ENCODE data around the gene MYOCD.
A peak's percentile ranks its signal among the peaks of the same experiment; 100 is the strongest.

Gene MYOCD

GRCh38 chr17:12665263-12666210 lies at the start of gene MYOCD:
Gene MYOCD, plus strand, starts transcription at chr17:12665890. Its CDS starts 299 bp downstream, at chr17:12666189.
- H3K4me1 ChIP-seq (ENCODE audit: control insufficient read depth, insufficient read depth, low read length) = no peaks in the 10 kb centered on the region
- peak within 1 kb of the TSS; percentile 76 for H3K4me3 ChIP-seq (ENCODE audit: low read depth, low read length)
- H3K9ac ChIP-seq (ENCODE audit: low read depth, low read length) = no peak within 1 kb of the TSS
- H3K9me3 ChIP-seq (ENCODE audit: control insufficient read depth, insufficient read depth, low read length) = no peaks in the 10 kb centered on the region
- no peaks in the 10 kb centered on the region for H3K36me3 ChIP-seq (ENCODE audit: control insufficient read depth, insufficient read depth, low read length)
- peaks cover 29% of the 10 kb centered on the region for H3K27me3 ChIP-seq (ENCODE audit: control insufficient read depth, insufficient read depth, low read length)

- peaks cover 4% of the 10 kb centered on the region for H3K4me1 ChIP-seq (ENCODE audit: control insufficient read depth, insufficient read depth, low read length)
- H3K9me3 ChIP-seq (ENCODE audit: control insufficient read depth, insufficient read depth, low read length) = no peaks in the 10 kb centered on the region
- no peak overlapping the region for H3K4me3 ChIP-seq (ENCODE audit: low read depth, low read length)
- H3K9ac ChIP-seq (ENCODE audit: low read depth, low read length) = no peak overlapping the region
- no peaks in the 10 kb centered on the region for H3K36me3 ChIP-seq (ENCODE audit: control insufficient read depth, insufficient read depth, low read length)
- H3K27me3 ChIP-seq (ENCODE audit: control insufficient read depth, insufficient read depth, low read length) = no peaks in the 10 kb centered on the region
Observed at GRCh38 chr17:12616161-12616560, 49.5 kb upstream of the MYOCD start.

DNA sequence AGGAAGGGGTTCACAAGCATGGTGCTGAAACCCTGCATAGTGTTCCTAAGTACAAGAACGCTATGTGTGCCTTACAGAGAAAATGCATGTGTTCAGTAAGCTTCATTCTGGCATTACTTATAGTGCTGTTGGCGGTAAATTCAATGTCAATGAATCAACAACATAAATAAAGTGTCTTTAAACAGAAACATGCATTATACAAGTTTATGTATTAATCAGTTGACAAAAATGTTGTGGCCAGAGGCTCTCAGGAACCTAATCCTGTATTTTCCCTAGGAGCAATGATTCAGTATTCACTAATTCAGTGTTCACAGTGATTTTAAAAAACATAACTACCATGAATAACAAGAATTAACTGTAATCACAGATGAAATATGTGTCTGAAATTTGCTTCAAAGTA lies 47.1 kb upstream of the MYOCD start:
- Histone ChIP-seq H3K4me3 (ENCODE audit: low read depth, low read length) (no peak overlapping the region), H3K4me1 (ENCODE audit: control insufficient read depth, insufficient read depth, low read length) (peaks cover 8% of the 10 kb centered on the region), H3K9me3 (ENCODE audit: control insufficient read depth, insufficient read depth, low read length) (no peaks in the 10 kb centered on the region), H3K27me3 (ENCODE audit: control insufficient read depth, insufficient read depth, low read length) (no peaks in the 10 kb centered on the region), H3K36me3 (ENCODE audit: control insufficient read depth, insufficient read depth, low read length) (no peaks in the 10 kb centered on the region), H3K9ac (ENCODE audit: low read depth, low read length) (no peak overlapping the region)

- no peak overlapping the region for H3K4me3 ChIP-seq (ENCODE audit: low read depth, low read length)
- H3K9ac ChIP-seq (ENCODE audit: low read depth, low read length) = no peak overlapping the region
Observed at GRCh38 chr17:12619459-12620199, 46.1 kb upstream of the MYOCD start.

GRCh38 chr17:12620200-12620720 lies 45.4 kb upstream of the MYOCD start:
- no peaks in the 10 kb centered on the region for H3K27me3 ChIP-seq (ENCODE audit: control insufficient read depth, insufficient read depth, low read length)
- H3K36me3 ChIP-seq (ENCODE audit: control insufficient read depth, insufficient read depth, low read length) = no peaks in the 10 kb centered on the region
- peaks cover 11% of the 10 kb centered on the region for H3K4me1 ChIP-seq (ENCODE audit: control insufficient read depth, insufficient read depth, low read length)
- no peak overlapping the region for H3K4me3 ChIP-seq (ENCODE audit: low read depth, low read length)
- H3K9ac ChIP-seq (ENCODE audit: low read depth, low read length) = no peak overlapping the region
- H3K9me3 ChIP-seq (ENCODE audit: control insufficient read depth, insufficient read depth, low read length) = no peaks in the 10 kb centered on the region

More at GRCh38 chr17:12619459-12620199, 46.1 kb upstream of the MYOCD start:
- peaks cover 11% of the 10 kb centered on the region for H3K4me1 ChIP-seq (ENCODE audit: control insufficient read depth, insufficient read depth, low read length)
- H3K36me3 ChIP-seq (ENCODE audit: control insufficient read depth, insufficient read depth, low read length) = no peaks in the 10 kb centered on the region
- no peaks in the 10 kb centered on the region for H3K27me3 ChIP-seq (ENCODE audit: control insufficient read depth, insufficient read depth, low read length)
- H3K9me3 ChIP-seq (ENCODE audit: control insufficient read depth, insufficient read depth, low read length) = no peaks in the 10 kb centered on the region

- peaks cover 15% of the 10 kb centered on the region for H3K4me1 ChIP-seq (ENCODE audit: control insufficient read depth, insufficient read depth, low read length)
- no peak overlapping the region for H3K4me3 ChIP-seq (ENCODE audit: low read depth, low read length)
- no peaks in the 10 kb centered on the region for H3K9me3 ChIP-seq (ENCODE audit: control insufficient read depth, insufficient read depth, low read length)
- no peaks in the 10 kb centered on the region for H3K36me3 ChIP-seq (ENCODE audit: control insufficient read depth, insufficient read depth, low read length)
- H3K27me3 ChIP-seq (ENCODE audit: control insufficient read depth, insufficient read depth, low read length) = no peaks in the 10 kb centered on the region
- H3K9ac ChIP-seq (ENCODE audit: low read depth, low read length) = no peak overlapping the region
Observed at GRCh38 chr17:12622726-12623125, 43.0 kb upstream of the MYOCD start.

DNA sequence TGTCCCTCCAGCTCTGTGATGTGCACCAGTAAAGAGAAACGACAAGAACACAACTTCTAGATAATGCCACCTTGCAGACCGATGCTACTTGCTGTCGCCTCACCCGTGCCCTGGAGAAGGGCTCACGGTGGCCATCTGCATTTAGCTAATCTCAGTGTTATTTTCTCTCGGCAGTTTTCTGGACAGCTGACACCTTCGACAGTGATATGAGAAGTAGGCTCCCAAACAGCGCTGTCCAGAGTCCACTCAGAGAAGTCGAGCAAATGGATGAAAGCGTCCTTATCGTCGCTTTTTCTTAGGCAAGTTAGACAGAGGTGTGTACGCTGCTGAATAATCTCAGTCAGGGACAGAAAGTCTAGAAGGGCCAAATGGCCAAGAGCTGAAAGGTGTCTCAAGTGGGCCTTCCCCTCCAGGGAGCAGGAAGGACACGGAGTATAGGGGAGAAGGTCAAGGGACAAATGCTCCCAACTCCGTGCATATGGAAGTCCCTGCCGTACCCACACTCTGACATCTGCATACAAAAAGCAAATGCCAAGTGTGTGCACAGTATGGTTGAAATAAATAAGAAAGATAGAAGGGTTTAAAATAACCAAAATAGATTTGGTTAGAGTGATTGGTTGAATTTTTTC lies 42.4 kb upstream of the MYOCD start:
- H3K27me3 ChIP-seq (ENCODE audit: control insufficient read depth, insufficient read depth, low read length) = no peaks in the 10 kb centered on the region
- no peaks in the 10 kb centered on the region for H3K36me3 ChIP-seq (ENCODE audit: control insufficient read depth, insufficient read depth, low read length)
- no peak overlapping the region for H3K4me3 ChIP-seq (ENCODE audit: low read depth, low read length)
- H3K9me3 ChIP-seq (ENCODE audit: control insufficient read depth, insufficient read depth, low read length) = no peaks in the 10 kb centered on the region
- peaks cover 15% of the 10 kb centered on the region for H3K4me1 ChIP-seq (ENCODE audit: control insufficient read depth, insufficient read depth, low read length)
- H3K9ac ChIP-seq (ENCODE audit: low read depth, low read length) = no peak overlapping the region

DNA sequence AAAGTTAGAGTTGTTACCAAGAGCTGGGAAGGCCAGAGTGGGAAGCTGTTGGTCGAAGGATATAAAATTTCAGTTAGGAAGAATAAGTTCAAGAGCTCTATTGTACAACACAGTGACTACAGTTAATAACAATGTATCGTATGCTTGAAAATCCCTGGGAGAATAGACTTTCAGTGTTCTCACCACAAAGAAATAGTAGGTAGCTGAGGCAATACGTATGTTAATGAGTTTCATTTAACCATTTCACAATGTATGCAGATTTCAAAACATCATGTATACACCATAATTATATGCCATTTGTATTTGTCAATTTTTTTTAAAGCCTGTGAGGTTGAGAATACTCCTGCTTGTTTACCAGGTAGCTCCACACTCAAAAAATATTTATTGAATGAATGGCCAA lies 41.5 kb upstream of the MYOCD start:
- H3K27me3 ChIP-seq (ENCODE audit: control insufficient read depth, insufficient read depth, low read length) = no peaks in the 10 kb centered on the region
- H3K9ac ChIP-seq (ENCODE audit: low read depth, low read length) = no peak overlapping the region
- peaks cover 15% of the 10 kb centered on the region for H3K4me1 ChIP-seq (ENCODE audit: control insufficient read depth, insufficient read depth, low read length)
- H3K9me3 ChIP-seq (ENCODE audit: control insufficient read depth, insufficient read depth, low read length) = no peaks in the 10 kb centered on the region
- no peaks in the 10 kb centered on the region for H3K36me3 ChIP-seq (ENCODE audit: control insufficient read depth, insufficient read depth, low read length)
- no peak overlapping the region for H3K4me3 ChIP-seq (ENCODE audit: low read depth, low read length)

DNA sequence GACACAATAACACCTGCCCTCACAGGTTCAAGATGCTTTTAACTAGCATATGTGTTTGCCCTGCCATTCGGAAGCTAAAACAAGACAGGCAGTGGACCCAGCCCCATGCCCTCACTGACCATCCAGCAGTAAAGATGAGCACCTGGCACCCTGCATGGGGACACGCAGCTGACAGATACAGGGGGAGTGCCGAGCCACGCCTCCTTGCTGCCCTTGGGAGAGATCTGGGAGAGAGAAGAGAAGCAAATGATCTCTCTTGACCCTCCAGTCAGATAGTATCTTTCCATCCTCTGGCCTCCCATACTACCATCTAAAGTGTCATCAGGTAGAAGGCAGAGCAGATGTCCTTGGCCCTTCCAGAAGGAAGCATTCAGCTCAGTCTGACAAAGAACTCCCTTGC lies 40.6 kb upstream of the MYOCD start:
- H3K9me3 ChIP-seq (ENCODE audit: control insufficient read depth, insufficient read depth, low read length) = no peaks in the 10 kb centered on the region
- H3K4me1 ChIP-seq (ENCODE audit: control insufficient read depth, insufficient read depth, low read length) = peaks cover 11% of the 10 kb centered on the region
- no peak overlapping the region for H3K9ac ChIP-seq (ENCODE audit: low read depth, low read length)
- H3K36me3 ChIP-seq (ENCODE audit: control insufficient read depth, insufficient read depth, low read length) = no peaks in the 10 kb centered on the region
- H3K4me3 ChIP-seq (ENCODE audit: low read depth, low read length) = no peak overlapping the region
- H3K27me3 ChIP-seq (ENCODE audit: control insufficient read depth, insufficient read depth, low read length) = no peaks in the 10 kb centered on the region

DNA sequence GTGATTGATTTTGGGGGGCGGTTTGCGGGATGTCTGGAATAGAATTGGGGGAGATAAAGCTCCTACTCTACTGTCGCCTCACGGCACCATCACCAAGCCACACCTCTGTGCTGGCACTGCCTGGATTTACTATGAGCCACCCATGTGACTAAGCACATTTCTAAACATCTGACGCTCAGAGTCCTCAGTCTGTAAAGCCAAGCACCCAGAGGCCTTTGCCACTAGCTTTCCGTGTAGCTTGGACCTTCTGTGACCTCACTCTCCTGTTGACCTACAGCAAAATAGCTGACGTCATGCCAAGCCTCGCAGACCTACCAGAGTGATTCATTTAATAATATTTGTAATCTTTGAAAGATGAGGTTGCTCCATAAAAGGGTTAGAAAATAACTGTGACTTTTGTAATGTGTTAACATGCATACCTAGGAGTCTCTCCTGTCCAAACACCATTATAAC lies 38.5 kb upstream of the MYOCD start:
- H3K9ac ChIP-seq (ENCODE audit: low read depth, low read length) = no peak overlapping the region
- H3K4me3 ChIP-seq (ENCODE audit: low read depth, low read length) = no peak overlapping the region
- no peaks in the 10 kb centered on the region for H3K27me3 ChIP-seq (ENCODE audit: control insufficient read depth, insufficient read depth, low read length)
- no peaks in the 10 kb centered on the region for H3K36me3 ChIP-seq (ENCODE audit: control insufficient read depth, insufficient read depth, low read length)
- peaks cover 11% of the 10 kb centered on the region for H3K4me1 ChIP-seq (ENCODE audit: control insufficient read depth, insufficient read depth, low read length)
- no peaks in the 10 kb centered on the region for H3K9me3 ChIP-seq (ENCODE audit: control insufficient read depth, insufficient read depth, low read length)

GRCh38 chr17:12627781-12628451 lies 37.8 kb upstream of the MYOCD start:
- Histone ChIP-seq H3K27me3 (ENCODE audit: control insufficient read depth, insufficient read depth, low read length) (no peaks in the 10 kb centered on the region), H3K4me3 (ENCODE audit: low read depth, low read length) (no peak overlapping the region), H3K36me3 (ENCODE audit: control insufficient read depth, insufficient read depth, low read length) (no peaks in the 10 kb centered on the region), H3K4me1 (ENCODE audit: control insufficient read depth, insufficient read depth, low read length) (peaks cover 11% of the 10 kb centered on the region), H3K9ac (ENCODE audit: low read depth, low read length) (no peak overlapping the region), H3K9me3 (ENCODE audit: control insufficient read depth, insufficient read depth, low read length) (no peaks in the 10 kb centered on the region)
